ENCODE measurements around the gene SUV39H1. TPM values are rescaled to one million over a fixed set of nuclear protein-coding genes. Genes with fewer than 3 reads are reported as not detected.

SUV39H1 gene
- total and polyA plus RNA-seq, 7 donors: 1.8 to 8.5 (median 3.1) TPM

GRCh38 chrX:48705871-48706270 lies 9.3 kb downstream of the SUV39H1 start:
- DNase-seq: no peak
- no peaks in the 10 kb centered on the region for H3K9me3 ChIP-seq
- intact Hi-C loops (cut with DNase I): no loop called here
- no peak overlapping the region for H3K27ac ChIP-seq
- TF ChIP-seq POLR2A (IDR thresholded peaks at IDR 0.05) (no peak), EP300 (IDR thresholded peaks at IDR 0.05) (no peak), POLR2AphosphoS5 (IDR thresholded peaks at IDR 0.05) (no peak)
- TF ChIP-seq, protein P1, sequence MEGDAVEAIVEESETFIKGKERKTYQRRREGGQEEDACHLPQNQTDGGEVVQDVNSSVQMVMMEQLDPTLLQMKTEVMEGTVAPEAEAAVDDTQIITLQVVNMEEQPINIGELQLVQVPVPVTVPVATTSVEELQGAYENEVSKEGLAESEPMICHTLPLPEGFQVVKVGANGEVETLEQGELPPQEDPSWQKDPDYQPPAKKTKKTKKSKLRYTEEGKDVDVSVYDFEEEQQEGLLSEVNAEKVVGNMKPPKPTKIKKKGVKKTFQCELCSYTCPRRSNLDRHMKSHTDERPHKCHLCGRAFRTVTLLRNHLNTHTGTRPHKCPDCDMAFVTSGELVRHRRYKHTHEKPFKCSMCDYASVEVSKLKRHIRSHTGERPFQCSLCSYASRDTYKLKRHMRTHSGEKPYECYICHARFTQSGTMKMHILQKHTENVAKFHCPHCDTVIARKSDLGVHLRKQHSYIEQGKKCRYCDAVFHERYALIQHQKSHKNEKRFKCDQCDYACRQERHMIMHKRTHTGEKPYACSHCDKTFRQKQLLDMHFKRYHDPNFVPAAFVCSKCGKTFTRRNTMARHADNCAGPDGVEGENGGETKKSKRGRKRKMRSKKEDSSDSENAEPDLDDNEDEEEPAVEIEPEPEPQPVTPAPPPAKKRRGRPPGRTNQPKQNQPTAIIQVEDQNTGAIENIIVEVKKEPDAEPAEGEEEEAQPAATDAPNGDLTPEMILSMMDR (IDR thresholded peaks at IDR 0.05): no peak
- no peak overlapping the region for H3K4me3 ChIP-seq
- 96% methylated on average over 12 of the region's 12 CpGs for WGBS, 2 donors
- H3K4me1 ChIP-seq: no peaks in the 10 kb centered on the region
- peaks cover 0 to 6% (median 0%) of the 10 kb centered on the region in 4 donors for H3K36me3 ChIP-seq
- no peaks in the 10 kb centered on the region for H3K27me3 ChIP-seq

GRCh38 chrX:48709522-48710112 lies 13.1 kb downstream of the SUV39H1 start:
- intact Hi-C loops (cut with DNase I): no loop called here
- DNase-seq: no peak
- H3K27me3 ChIP-seq: no peaks in the 10 kb centered on the region
- no peaks in the 10 kb centered on the region for H3K4me1 ChIP-seq
- no peak overlapping the region for H3K27ac ChIP-seq
- 96% methylated on average over 7 of the region's 7 CpGs for WGBS, 2 donors
- TF ChIP-seq EP300 (IDR thresholded peaks at IDR 0.05): no peak
- no peaks in the 10 kb centered on the region for H3K36me3 ChIP-seq
- H3K4me3 ChIP-seq: no peak overlapping the region
- H3K9me3 ChIP-seq: no peaks in the 10 kb centered on the region

DNA sequence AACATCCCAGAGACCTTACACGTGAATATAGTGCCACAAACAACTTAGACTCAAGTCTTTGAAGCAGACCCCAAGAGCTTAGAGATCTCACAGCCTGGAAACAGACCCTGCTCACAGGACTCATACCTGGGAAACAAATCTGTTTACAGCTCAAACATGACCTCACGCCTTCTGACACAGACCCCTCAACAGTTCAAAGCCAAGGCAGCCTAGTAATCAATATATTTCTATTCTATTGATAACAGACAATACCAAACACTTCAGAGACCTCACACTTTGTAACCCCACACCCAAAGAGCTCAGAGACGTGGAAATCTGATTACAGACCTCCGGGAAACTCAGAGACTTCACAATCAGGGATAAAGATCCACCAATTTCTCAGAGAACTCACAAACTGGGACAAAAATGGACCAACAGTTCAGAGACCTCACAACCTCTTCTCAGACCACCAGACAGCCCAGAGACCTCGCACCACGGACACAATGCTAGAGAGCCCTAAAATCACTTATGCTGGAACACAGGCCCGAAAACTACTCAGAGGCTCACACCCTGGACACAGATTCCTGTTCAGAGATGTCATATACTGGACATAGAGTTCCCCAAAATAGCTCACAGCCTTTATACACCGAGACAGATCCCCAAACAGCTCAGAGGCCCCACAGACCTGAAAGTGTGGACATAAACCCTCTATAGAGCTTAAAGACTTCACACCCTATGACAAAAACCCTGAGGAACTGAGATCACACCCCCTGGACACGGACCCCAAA lies 14.8 kb downstream of the SUV39H1 start:
- Histone ChIP-seq H3K36me3 (no peaks in the 10 kb centered on the region), H3K4me3 (no peak overlapping the region), H3K27ac (no peak overlapping the region), H3K4me1 (no peaks in the 10 kb centered on the region), H3K27me3 (no peaks in the 10 kb centered on the region), H3K9me3 (no peaks in the 10 kb centered on the region)
- intact Hi-C loops (cut with DNase I): no loop called here
- DNase-seq: no peak
- TF ChIP-seq POLR2AphosphoS5 (IDR thresholded peaks at IDR 0.05): no peak
- TF ChIP-seq, protein P1 (IDR thresholded peaks at IDR 0.05): no peak
- WGBS, 2 donors: 92 to 93% methylated on average over 9 of the region's 9 CpGs

- WGBS, 2 donors: 75 to 83% methylated on average over 7 of the region's 7 CpGs
- no peaks in the 10 kb centered on the region for H3K27me3 ChIP-seq
- TF ChIP-seq POLR2AphosphoS5 (IDR thresholded peaks at IDR 0.05): no peak
- TF ChIP-seq, protein P1 (IDR thresholded peaks at IDR 0.05): no peak
- TF ChIP-seq EP300 (IDR thresholded peaks at IDR 0.05): no peak
- no peak for TF ChIP-seq POLR2A (IDR thresholded peaks at IDR 0.05)
- no peaks in the 10 kb centered on the region for H3K4me1 ChIP-seq
- no peaks in the 10 kb centered on the region for H3K36me3 ChIP-seq
- H3K4me3 ChIP-seq: no peak overlapping the region
- no peak overlapping the region for H3K27ac ChIP-seq
- intact Hi-C loops (cut with DNase I): no loop called here
- H3K9me3 ChIP-seq: no peaks in the 10 kb centered on the region
- no peak for DNase-seq
Observed at GRCh38 chrX:48711929-48712505, 15.5 kb downstream of the SUV39H1 start.

DNA sequence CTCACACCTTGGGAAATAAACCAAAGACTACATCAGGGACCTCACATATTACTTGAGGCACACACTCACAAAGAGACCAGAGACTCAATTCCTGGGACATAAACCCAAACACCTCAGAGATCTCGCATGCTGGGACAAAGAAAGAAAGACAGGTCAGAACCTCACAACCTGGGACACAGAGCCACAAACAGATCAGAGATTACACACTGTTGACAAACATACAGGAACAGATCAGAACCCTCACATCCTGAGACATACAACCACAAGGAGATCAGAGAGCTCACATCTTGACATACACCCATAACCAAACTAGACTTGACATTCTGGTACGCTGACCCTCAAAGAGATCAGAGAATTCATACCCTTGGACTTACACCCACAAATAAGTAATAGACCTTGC lies 17.3 kb downstream of the SUV39H1 start:
- DNase-seq: no peak
- Histone ChIP-seq H3K27ac (no peak overlapping the region), H3K36me3 (no peaks in the 10 kb centered on the region), H3K4me1 (no peaks in the 10 kb centered on the region), H3K4me3 (no peak overlapping the region), H3K9me3 (no peaks in the 10 kb centered on the region), H3K27me3 (no peaks in the 10 kb centered on the region)
- TF ChIP-seq POLR2A (IDR thresholded peaks at IDR 0.05) (no peak), POLR2AphosphoS5 (IDR thresholded peaks at IDR 0.05) (no peak), EP300 (IDR thresholded peaks at IDR 0.05) (no peak)
- TF ChIP-seq, protein P1 (IDR thresholded peaks at IDR 0.05): no peak
- intact Hi-C loops (cut with DNase I): no loop called here
- WGBS, 2 donors: 78 to 89% methylated on average over 2 of the region's 2 CpGs
